Measurements from ENCODE around the gene ZNF292. TPM values are rescaled to one million over a fixed set of nuclear protein-coding genes. Genes with fewer than 3 reads are reported as not detected.

ZNF292 gene
- total RNA-seq, 4 donors from 2014 or later = 62.5 to 74.7 (median 69.3) TPM

DNA sequence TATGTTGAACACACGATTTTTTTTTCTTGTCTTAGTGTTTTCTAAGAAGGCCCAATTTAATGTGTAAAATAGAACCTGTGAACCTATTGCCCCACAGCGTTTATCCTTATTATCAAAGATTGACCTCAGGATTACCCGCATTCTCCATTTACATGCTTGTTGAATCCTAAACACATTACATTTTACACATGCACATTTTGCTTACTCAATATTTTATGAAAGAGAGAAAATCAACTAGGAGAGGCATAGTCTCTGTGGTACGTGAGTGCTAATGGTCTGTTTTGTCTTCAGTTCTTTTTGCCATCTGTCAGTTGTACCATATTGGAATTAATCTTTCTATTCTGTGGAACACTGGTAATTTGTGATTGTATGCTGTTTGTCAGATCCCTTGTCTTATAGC lies 86.9 kb downstream of the ZNF292 start:
- Histone ChIP-seq H3K4me3 (no peak overlapping the region), H3K36me3 (peaks cover 0 to 57% (median 0%) of the 10 kb centered on the region in 3 donors), H3K9me3 (peaks cover 0 to 2% (median 0%) of the 10 kb centered on the region in 4 donors), H3K27me3 (no peaks in the 10 kb centered on the region), H3K27ac (no peak overlapping the region), H3K4me1 (no peaks in the 10 kb centered on the region)
- no peak for TF ChIP-seq POLR2A (IDR thresholded peaks at IDR 0.05)
- TF ChIP-seq, protein P1, sequence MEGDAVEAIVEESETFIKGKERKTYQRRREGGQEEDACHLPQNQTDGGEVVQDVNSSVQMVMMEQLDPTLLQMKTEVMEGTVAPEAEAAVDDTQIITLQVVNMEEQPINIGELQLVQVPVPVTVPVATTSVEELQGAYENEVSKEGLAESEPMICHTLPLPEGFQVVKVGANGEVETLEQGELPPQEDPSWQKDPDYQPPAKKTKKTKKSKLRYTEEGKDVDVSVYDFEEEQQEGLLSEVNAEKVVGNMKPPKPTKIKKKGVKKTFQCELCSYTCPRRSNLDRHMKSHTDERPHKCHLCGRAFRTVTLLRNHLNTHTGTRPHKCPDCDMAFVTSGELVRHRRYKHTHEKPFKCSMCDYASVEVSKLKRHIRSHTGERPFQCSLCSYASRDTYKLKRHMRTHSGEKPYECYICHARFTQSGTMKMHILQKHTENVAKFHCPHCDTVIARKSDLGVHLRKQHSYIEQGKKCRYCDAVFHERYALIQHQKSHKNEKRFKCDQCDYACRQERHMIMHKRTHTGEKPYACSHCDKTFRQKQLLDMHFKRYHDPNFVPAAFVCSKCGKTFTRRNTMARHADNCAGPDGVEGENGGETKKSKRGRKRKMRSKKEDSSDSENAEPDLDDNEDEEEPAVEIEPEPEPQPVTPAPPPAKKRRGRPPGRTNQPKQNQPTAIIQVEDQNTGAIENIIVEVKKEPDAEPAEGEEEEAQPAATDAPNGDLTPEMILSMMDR (IDR thresholded peaks at IDR 0.05) = no peak
- DNase-seq = no peak

DNA sequence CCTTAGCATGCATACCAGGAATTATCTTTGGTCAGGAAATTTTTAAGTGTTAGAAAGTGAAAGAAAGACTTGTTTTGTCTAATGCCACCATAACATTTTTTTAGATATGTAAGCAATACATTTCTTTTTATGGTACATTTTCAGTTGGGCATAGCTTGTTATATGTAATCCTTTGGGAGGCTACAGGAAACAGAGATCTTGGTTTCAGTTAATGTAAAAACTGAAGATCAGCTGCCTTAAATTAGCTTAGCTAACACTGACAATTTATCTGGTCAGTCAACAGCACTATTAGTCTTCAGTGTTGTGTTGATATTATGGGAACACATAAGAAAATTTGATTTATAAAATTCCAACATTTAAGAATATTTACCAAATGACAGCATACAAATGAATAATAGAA lies 88.4 kb downstream of the ZNF292 start:
- Histone ChIP-seq H3K27me3 (no peaks in the 10 kb centered on the region), H3K27ac (no peak overlapping the region), H3K9me3 (peaks cover 0 to 2% (median 0%) of the 10 kb centered on the region in 4 donors), H3K4me1 (no peaks in the 10 kb centered on the region), H3K4me3 (no peak overlapping the region), H3K36me3 (peaks cover 0 to 66% (median 0%) of the 10 kb centered on the region in 3 donors)
- no peak for DNase-seq
- no peak for TF ChIP-seq POLR2A (IDR thresholded peaks at IDR 0.05)
- TF ChIP-seq, protein P1 (IDR thresholded peaks at IDR 0.05) = no peak

DNA sequence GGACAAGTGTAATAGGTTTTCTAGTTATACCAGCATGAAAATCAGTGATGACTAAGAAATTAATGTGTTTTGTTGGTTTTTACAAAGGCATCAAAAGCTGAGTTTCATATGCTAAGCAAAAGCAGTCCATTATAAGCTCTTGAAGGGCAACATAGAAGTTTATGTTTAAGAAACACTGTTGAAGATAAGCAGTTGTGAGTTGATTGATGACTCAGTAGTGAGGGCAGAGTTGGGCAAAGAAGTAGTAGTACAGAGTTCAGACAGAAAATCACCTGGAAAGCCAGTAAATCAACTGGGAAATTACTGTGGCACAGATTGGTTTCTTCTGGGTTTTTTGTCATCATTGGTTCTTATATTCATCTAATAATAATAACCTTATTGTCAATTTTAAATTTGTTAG lies 89.0 kb downstream of the ZNF292 start:
- Histone ChIP-seq H3K9me3 (no peaks in the 10 kb centered on the region), H3K27ac (no peak overlapping the region), H3K4me3 (no peak overlapping the region), H3K4me1 (no peaks in the 10 kb centered on the region), H3K36me3 (peaks cover 0 to 68% (median 0%) of the 10 kb centered on the region in 3 donors), H3K27me3 (no peaks in the 10 kb centered on the region)
- no peak for DNase-seq
- TF ChIP-seq, protein P1 (IDR thresholded peaks at IDR 0.05) = no peak
- TF ChIP-seq POLR2A (IDR thresholded peaks at IDR 0.05) = no peak

GRCh38 chr6:87250019-87250418 lies 94.7 kb downstream of the ZNF292 start:
- no peak for DNase-seq
- Histone ChIP-seq H3K9me3 (no peaks in the 10 kb centered on the region), H3K36me3 (peaks cover 0 to 69% (median 0%) of the 10 kb centered on the region in 3 donors), H3K27ac (no peak overlapping the region), H3K4me3 (no peak overlapping the region), H3K27me3 (no peaks in the 10 kb centered on the region), H3K4me1 (no peaks in the 10 kb centered on the region)
- TF ChIP-seq, protein P1 (IDR thresholded peaks at IDR 0.05) = no peak
- TF ChIP-seq POLR2A (IDR thresholded peaks at IDR 0.05) = no peak

GRCh38 chr6:87251225-87251624 lies 95.9 kb downstream of the ZNF292 start:
- H3K4me1 ChIP-seq = no peaks in the 10 kb centered on the region
- TF ChIP-seq POLR2A (IDR thresholded peaks at IDR 0.05) = no peak
- TF ChIP-seq, protein P1 (IDR thresholded peaks at IDR 0.05) = no peak
- no peak for DNase-seq
- no peak overlapping the region for H3K4me3 ChIP-seq
- H3K27me3 ChIP-seq = no peaks in the 10 kb centered on the region
- no peak overlapping the region for H3K27ac ChIP-seq
- no peaks in the 10 kb centered on the region for H3K9me3 ChIP-seq
- H3K36me3 ChIP-seq = peaks cover 0 to 71% (median 2%) of the 10 kb centered on the region in 3 donors

- peaks cover 0 to 71% (median 3%) of the 10 kb centered on the region in 3 donors for H3K36me3 ChIP-seq
- H3K4me3 ChIP-seq = no peak overlapping the region
- H3K27ac ChIP-seq = no peak overlapping the region
- H3K27me3 ChIP-seq = no peaks in the 10 kb centered on the region
- no peaks in the 10 kb centered on the region for H3K9me3 ChIP-seq
- DNase-seq = no peak
- no peak for TF ChIP-seq POLR2A (IDR thresholded peaks at IDR 0.05)
- TF ChIP-seq, protein P1 (IDR thresholded peaks at IDR 0.05) = no peak
- no peaks in the 10 kb centered on the region for H3K4me1 ChIP-seq
Observed at GRCh38 chr6:87251725-87252124, 96.4 kb downstream of the ZNF292 start.

All from Peyer's patch (tissue), 4 donors.